ENCODE measurements around the gene DUSP28.

DUSP28 gene

GRCh38 chr2:240528406-240529040 is 31.6 kb upstream of the DUSP28 start:
- no peak overlapping the region for H3K4me3 ChIP-seq (ENCODE audit: low read depth, low read length)
- POLR2A ChIA-PET, result no interaction called here
- TF ChIP-seq SCRT1 (tag by site-specific recombination; IDR thresholded peaks at IDR 0.05; ENCODE audit: borderline replicate concordance) (no peak), ZNF580 (tag by site-specific recombination; IDR thresholded peaks at IDR 0.05) (no peak), ZNF624 (tag by site-specific recombination; IDR thresholded peaks at IDR 0.05) (no peak), MEIS1 (CRISPR knock-in tag; IDR thresholded peaks at IDR 0.05; ENCODE audit: borderline replicate concordance) (no peak), ZNF791 (tag by site-specific recombination; IDR thresholded peaks at IDR 0.05) (no peak), ZNF350 (tag by site-specific recombination; IDR thresholded peaks at IDR 0.05) (no peak), ZNF704 (tag by site-specific recombination; IDR thresholded peaks at IDR 0.05) (no peak), ZNF548 (tag by site-specific recombination; IDR thresholded peaks at IDR 0.05) (no peak), ZFP37 (tag by site-specific recombination; IDR thresholded peaks at IDR 0.05) (no peak), KLF16 (tag by site-specific recombination; IDR thresholded peaks at IDR 0.05) (no peak), WT1 (tag by site-specific recombination; IDR thresholded peaks at IDR 0.05) (no peak), ZNF140 (tag by site-specific recombination; IDR thresholded peaks at IDR 0.05) (no peak), ZNF23 (tag by site-specific recombination; IDR thresholded peaks at IDR 0.05; ENCODE audit: borderline replicate concordance) (no peak), ZXDB (tag by site-specific recombination; IDR thresholded peaks at IDR 0.05) (no peak), ZNF654 (tag by site-specific recombination; IDR thresholded peaks at IDR 0.05; ENCODE audit: low read depth) (no peak), ZNF600 (tag by site-specific recombination; IDR thresholded peaks at IDR 0.05) (no peak), INSM2 (tag by site-specific recombination; IDR thresholded peaks at IDR 0.05) (no peak), ZNF354C (tag by site-specific recombination; IDR thresholded peaks at IDR 0.05; ENCODE audit: borderline replicate concordance, low read depth) (no peak), ZNF274 (IDR thresholded peaks at IDR 0.05; ENCODE audit: low read length) (no peak), ZNF274 (tag by site-specific recombination; IDR thresholded peaks at IDR 0.05; ENCODE audit: borderline replicate concordance) (no peak)
- TF ChIP-seq, protein P1, sequence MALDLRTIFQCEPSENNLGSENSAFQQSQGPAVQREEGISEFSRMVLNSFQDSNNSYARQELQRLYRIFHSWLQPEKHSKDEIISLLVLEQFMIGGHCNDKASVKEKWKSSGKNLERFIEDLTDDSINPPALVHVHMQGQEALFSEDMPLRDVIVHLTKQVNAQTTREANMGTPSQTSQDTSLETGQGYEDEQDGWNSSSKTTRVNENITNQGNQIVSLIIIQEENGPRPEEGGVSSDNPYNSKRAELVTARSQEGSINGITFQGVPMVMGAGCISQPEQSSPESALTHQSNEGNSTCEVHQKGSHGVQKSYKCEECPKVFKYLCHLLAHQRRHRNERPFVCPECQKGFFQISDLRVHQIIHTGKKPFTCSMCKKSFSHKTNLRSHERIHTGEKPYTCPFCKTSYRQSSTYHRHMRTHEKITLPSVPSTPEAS (tag by site-specific recombination; IDR thresholded peaks at IDR 0.05), result no peak
- H3K9me3 ChIP-seq (ENCODE audit: control insufficient read depth, insufficient read depth, low read depth, low read length), result no peaks in the 10 kb centered on the region
- no peak overlapping the region for H3K27ac ChIP-seq (ENCODE audit: extremely low read depth, low read depth, low read length)
- peaks cover 0 to 40% of the 10 kb centered on the region in 2 experiments; a peak in 2 of 3 replicates for H3K36me3 ChIP-seq (ENCODE audit: control insufficient read depth in 2 of 2, insufficient read depth in 1 of 2, low read length in 2 of 2)
- no peaks in the 10 kb centered on the region for H3K4me1 ChIP-seq (ENCODE audit: control insufficient read depth, insufficient read depth, low read length)
- CTCF ChIA-PET, result interaction anchor here (2.0 kb wide), 1 partner anchor 14 kb away, joined by 10 read pairs; no protein-coding TSS in a partner anchor

- Histone ChIP-seq H3K9me3 (ENCODE audit: control insufficient read depth, insufficient read depth, low read depth, low read length) (no peaks in the 10 kb centered on the region), H3K36me3 (ENCODE audit: control insufficient read depth in 2 of 2, insufficient read depth in 1 of 2, low read length in 2 of 2) (peaks cover 0 to 31% of the 10 kb centered on the region in 2 experiments; a peak in 2 of 3 replicates), H3K4me3 (ENCODE audit: low read depth, low read length) (no peak overlapping the region), H3K27ac (ENCODE audit: extremely low read depth, low read depth, low read length) (no peak overlapping the region), H3K4me1 (ENCODE audit: control insufficient read depth, insufficient read depth, low read length) (no peaks in the 10 kb centered on the region)
- CTCF ChIA-PET, result interaction anchor here (2.0 kb wide), 1 partner anchor 15 kb away, joined by 10 read pairs; no protein-coding TSS in a partner anchor
- TF ChIP-seq, protein P2, sequence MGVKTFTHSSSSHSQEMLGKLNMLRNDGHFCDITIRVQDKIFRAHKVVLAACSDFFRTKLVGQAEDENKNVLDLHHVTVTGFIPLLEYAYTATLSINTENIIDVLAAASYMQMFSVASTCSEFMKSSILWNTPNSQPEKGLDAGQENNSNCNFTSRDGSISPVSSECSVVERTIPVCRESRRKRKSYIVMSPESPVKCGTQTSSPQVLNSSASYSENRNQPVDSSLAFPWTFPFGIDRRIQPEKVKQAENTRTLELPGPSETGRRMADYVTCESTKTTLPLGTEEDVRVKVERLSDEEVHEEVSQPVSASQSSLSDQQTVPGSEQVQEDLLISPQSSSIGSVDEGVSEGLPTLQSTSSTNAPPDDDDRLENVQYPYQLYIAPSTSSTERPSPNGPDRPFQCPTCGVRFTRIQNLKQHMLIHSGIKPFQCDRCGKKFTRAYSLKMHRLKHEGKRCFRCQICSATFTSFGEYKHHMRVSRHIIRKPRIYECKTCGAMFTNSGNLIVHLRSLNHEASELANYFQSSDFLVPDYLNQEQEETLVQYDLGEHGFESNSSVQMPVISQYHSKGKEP (tag by site-specific recombination; IDR thresholded peaks at IDR 0.05), result no peak
- no peak for TF ChIP-seq ZNF239 (tag by site-specific recombination; IDR thresholded peaks at IDR 0.05)
- no peak for TF ChIP-seq ZNF366 (tag by site-specific recombination; conservative IDR thresholded peaks at IDR 0.05)
- TF ChIP-seq BCL11A (tag by site-specific recombination; IDR thresholded peaks at IDR 0.05; ENCODE audit: low read depth), result no peak
- POLR2A ChIA-PET, result no interaction called here
These were observed 30.7 kb upstream of the DUSP28 start for GRCh38 chr2:240529344-240529999.

Measured in HEK293 (cell line).